ENCODE measurements around the gene KAT2B. TPM values are rescaled to one million over a fixed set of nuclear protein-coding genes. Genes with fewer than 3 reads are reported as not detected.

The KAT2B gene
- total and polyA plus RNA-seq, 2 of the 8 experiments (the other 6 are each of a cell fraction or from before 2014, with no cell fraction given), result 0.24 to 0.91 TPM

GRCh38 chr3:20107722-20108121 lies 67.5 kb downstream of the KAT2B start:
- FAIRE-seq, result no peak
- Histone ChIP-seq H2AK5ac (ENCODE audit: low read depth, low read length) (no peak overlapping the region), H2BK120ac (replicated peaks; ENCODE audit: low read depth, low read length) (no peak overlapping the region), H4K8ac (ENCODE audit: extremely low read depth, insufficient read depth, low read length) (no peak overlapping the region), H3K4ac (replicated peaks; ENCODE audit: insufficient read length, low read depth, low read length) (no peak overlapping the region), H2AFZ (ENCODE audit: low read length) (no peak overlapping the region), H3K14ac (ENCODE audit: insufficient read length) (no peak overlapping the region), H3K23me2 (ENCODE audit: low read depth, low read length) (no peaks in the 10 kb centered on the region), H4K5ac (ENCODE audit: insufficient read length, low read depth, low read length) (no peak overlapping the region), H2BK5ac (ENCODE audit: low read depth, low read length) (no peak overlapping the region), H3K79me2 (ENCODE audit: control insufficient read depth in 1 of 2, insufficient read depth in 2 of 2, low read length in 2 of 2) (no peaks in the 10 kb centered on the region), H3K4me1 (replicated peaks in 1 of 4; ENCODE audit: control insufficient read depth in 3 of 4, insufficient read depth in 4 of 4, low read length in 3 of 4) (peaks cover 0 to 7% (median 0%) of the 10 kb centered on the region in 4 experiments; a peak in 1 of 7 replicates), H3K18ac (ENCODE audit: extremely low read depth, low read length) (no peak overlapping the region), H3K56ac (replicated peaks; ENCODE audit: insufficient read length, low read depth, low read length) (no peak overlapping the region), H3K23ac (ENCODE audit: insufficient read length) (no peak overlapping the region), H3K4me3 (ENCODE audit: extremely low read depth in 1 of 4, insufficient read depth in 2 of 4, low read depth in 3 of 4, low read length in 4 of 4) (no peak overlapping the region), H2BK20ac (ENCODE audit: low read length) (no peak overlapping the region), H2BK15ac (ENCODE audit: low read length) (no peak overlapping the region), H3K9ac (replicated peaks in 1 of 4; ENCODE audit: extremely low read depth in 1 of 4, low read depth in 3 of 4, low read length in 3 of 4) (no peak overlapping the region), H4K20me1 (replicated peaks in 1 of 2; ENCODE audit: control insufficient read depth in 1 of 2, insufficient read depth in 2 of 2, low read length in 2 of 2) (no peaks in the 10 kb centered on the region), H3K9me3 (ENCODE audit: insufficient read depth in 2 of 2, low read depth in 1 of 2, low read length in 1 of 2) (no peaks in the 10 kb centered on the region), H3K27me3 (replicated peaks in 1 of 4; ENCODE audit: control insufficient read depth in 3 of 4, extremely low read depth in 1 of 4, insufficient read depth in 3 of 4, low read length in 3 of 4) (no peaks in the 10 kb centered on the region), H4K91ac (replicated peaks; ENCODE audit: insufficient read length, low read length) (no peak overlapping the region), H3K4me2 (ENCODE audit: insufficient read depth in 1 of 2, low read depth in 2 of 2, low read length in 2 of 2) (no peak overlapping the region), H3K36me3 (ENCODE audit: control insufficient read depth in 2 of 4, insufficient read depth in 4 of 4, low read length in 3 of 4) (no peaks in the 10 kb centered on the region), H2BK12ac (ENCODE audit: low read depth, low read length) (no peak overlapping the region), H3K27ac (ENCODE audit: low read depth, low read length) (no peak overlapping the region), H3K79me1 (ENCODE audit: low read depth, low read length) (no peaks in the 10 kb centered on the region)
- ChIA-PET POLR2A (ENCODE audit: partially characterized antibody) (no interaction called here), CTCF (ENCODE audit: partially characterized antibody) (interaction anchor here (0.7 kb wide), 1 partner anchor 1368 kb away, joined by 3 read pairs; no protein-coding TSS in a partner anchor)
- no peak for DNase-seq (ENCODE audit: low read depth in 1 of 2, low spot score in 2 of 2)
- WGBS, 2 experiments (ENCODE audit: extremely low coverage in 1 of 2, insufficient coverage in 1 of 2, insufficient read length in 1 of 2, insufficient replicate concordance in 2 of 2, low coverage in 1 of 2, low lambda C conversion rate in 2 of 2, missing lambda C conversion rate in 1 of 2), result 95% methylated on average over 5 of the region's 5 CpGs; no CpG with 5 or more reads in 1 of the 2 experiments
- TF ChIP-seq EP300 (IDR thresholded peaks at IDR 0.05; ENCODE audit: borderline replicate concordance in 1 of 2, low read depth in 2 of 2, low read length in 2 of 2), result no peak
- TF ChIP-seq SIRT6 (IDR thresholded peaks at IDR 0.05; ENCODE audit: low read length), result no peak
- no peak for TF ChIP-seq EZH2 (IDR thresholded peaks at IDR 0.05; ENCODE audit: low read depth, low read length, severe bottlenecking)
- no peak for TF ChIP-seq PHF8 (conservative IDR thresholded peaks at IDR 0.05; ENCODE audit: low read depth, low read length)
- TF ChIP-seq CTBP2 (IDR thresholded peaks at IDR 0.05; ENCODE audit: borderline replicate concordance, insufficient read depth, insufficient read length, low read length), result no peak
- TF ChIP-seq SP2 (IDR thresholded peaks at IDR 0.05; ENCODE audit: low read length), result no peak
- no peak for TF ChIP-seq SP4 (IDR thresholded peaks at IDR 0.05; ENCODE audit: low read length)
- TF ChIP-seq GTF2F1 (IDR thresholded peaks at IDR 0.05; ENCODE audit: borderline replicate concordance, low read depth, low read length), result no peak
